Karpas-422 (cell line): ENCODE measurements around the gene TPSD1. TPM values are rescaled to one million over a fixed set of nuclear protein-coding genes. Genes with fewer than 3 reads are reported as not detected.

Experiments used
- DNase-seq: peaks from one replicate; pipeline ENCODE4 v3.0.0-alpha.2; 2015
- H2AFZ ChIP-seq: fragments of 200-600 bp; sonication (generic); 2 replicates; pipeline ENCODE4 v1.6.1; 2014; ENCODE audit warnings: antibody characterized with exemption, low read length, mixed read lengths
- H3K27ac ChIP-seq: fragments of 200-600 bp; sonication (generic); 2 replicates; pipeline ENCODE4 v1.5.1; 2014; ENCODE audit warnings: mild to moderate bottlenecking, low read length, moderate library complexity
- H3K27me3 ChIP-seq: fragments of 200-600 bp; sonication (generic); 2 replicates; pipeline ENCODE4 v1.6.1; 2014; ENCODE audit warnings: low read length, mixed read lengths
- H3K36me3 ChIP-seq: fragments of 200-600 bp; sonication (generic); 2 replicates; pipeline ENCODE4 v1.6.1; 2014; ENCODE audit warnings: low read length, mixed read lengths; ENCODE audit not compliant: insufficient read depth
- H3K4me1 ChIP-seq: fragments of 200-600 bp; sonication (generic); 2 replicates; pipeline ENCODE4 v1.6.1; 2014; ENCODE audit warnings: mild to moderate bottlenecking, low read length, mixed read lengths
- H3K4me2 ChIP-seq: fragments of 200-600 bp; sonication (generic); 2 replicates; pipeline ENCODE4 v1.6.1; 2014; ENCODE audit warnings: low read length, low read depth, mild to moderate bottlenecking; ENCODE audit not compliant: poor library complexity, severe bottlenecking
- H3K4me3 ChIP-seq: fragments of 200-600 bp; sonication (generic); 2 replicates; pipeline ENCODE4 v1.5.1; 2014; ENCODE audit warnings: mild to moderate bottlenecking, antibody characterized with exemption, low read length, mixed read lengths
- H3K79me2 ChIP-seq: fragments of 200-600 bp; sonication (generic); 2 replicates; pipeline ENCODE4 v1.6.1; 2014; ENCODE audit warnings: mild to moderate bottlenecking, low read length, mixed read lengths
- H3K9ac ChIP-seq: fragments of 200-600 bp; sonication (generic); 2 replicates; pipeline ENCODE4 v1.6.0; 2014; ENCODE audit warnings: low read length
- H3K9me2 ChIP-seq: fragments of 200-600 bp; sonication (generic), shearing (Covaris generic); replicated peaks from 2 replicates; pipeline ENCODE4 v1.6.0; 2014; ENCODE audit warnings: mild to moderate bottlenecking, low read length, moderate library complexity; ENCODE audit not compliant: insufficient read depth
- H3K9me3 ChIP-seq: fragments of 300-700, 200-600 bp; sonication (generic); 2 replicates; pipeline ENCODE4 v1.6.1; 2014; ENCODE audit warnings: low read length, mixed read lengths
- H4K20me1 ChIP-seq: fragments of 200-600 bp; sonication (generic); 2 replicates; pipeline ENCODE4 v1.6.1; 2014; ENCODE audit warnings: mild to moderate bottlenecking, antibody characterized with exemption, low read length, low read depth; ENCODE audit not compliant: insufficient read depth
- total RNA-seq: library from RNA; depleted of rRNA; stranded (reverse); fragments of >200 nt; shearing (Covaris generic); gene quantifications from 2 replicates; pipeline ENCODE4 v1.2.3, GENCODE V29; 2014; ENCODE audit warnings: low replicate concordance

Gene TPSD1
- total RNA-seq, 1 experiment from 2014 or later: not detected

DNA sequence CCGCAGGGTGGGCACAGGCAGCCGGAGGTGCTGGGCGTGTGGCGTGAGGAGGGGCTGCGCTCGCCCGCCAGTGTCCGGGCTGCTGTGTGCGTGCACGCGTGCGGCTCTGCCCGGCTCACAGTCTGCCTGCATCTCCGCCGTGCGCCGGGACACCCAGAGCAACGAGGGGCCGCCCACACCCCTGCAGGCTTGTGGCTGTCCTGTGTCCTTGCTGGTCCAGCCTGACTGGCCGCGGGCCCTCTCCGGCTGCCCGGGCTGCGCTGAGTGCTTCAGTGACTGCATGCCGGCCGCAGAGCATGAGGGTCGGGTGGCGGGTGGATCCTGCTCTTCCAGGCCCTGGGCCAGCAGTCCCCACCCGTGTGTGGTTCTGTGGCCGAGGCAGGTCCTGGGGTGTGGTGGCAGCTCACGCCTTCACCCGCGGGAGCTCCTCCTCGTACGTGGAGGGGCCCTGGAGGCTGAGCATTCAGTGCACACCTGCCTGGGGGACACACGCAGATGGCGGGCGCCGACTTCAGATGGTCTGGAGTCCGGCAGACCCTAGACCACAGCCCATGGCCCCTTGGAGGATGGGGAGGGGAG, 43.2 kb upstream of the TPSD1 start:
- H3K4me2 ChIP-seq: no peak overlapping the region
- H3K79me2 ChIP-seq: no peaks in the 10 kb centered on the region
- H3K9me2 ChIP-seq: no peaks in the 10 kb centered on the region
- no peak overlapping the region for H3K27ac ChIP-seq
- no peaks in the 10 kb centered on the region; the same call in 1 of the 2 replicates for H4K20me1 ChIP-seq
- H3K9ac ChIP-seq: no peak overlapping the region
- DNase-seq: no peak
- H3K27me3 ChIP-seq: no peaks in the 10 kb centered on the region
- H3K4me1 ChIP-seq: no peaks in the 10 kb centered on the region
- H3K9me3 ChIP-seq: no peaks in the 10 kb centered on the region
- H3K4me3 ChIP-seq: no peak overlapping the region
- H2AFZ ChIP-seq: no peak overlapping the region
- H3K36me3 ChIP-seq: no peaks in the 10 kb centered on the region

DNA sequence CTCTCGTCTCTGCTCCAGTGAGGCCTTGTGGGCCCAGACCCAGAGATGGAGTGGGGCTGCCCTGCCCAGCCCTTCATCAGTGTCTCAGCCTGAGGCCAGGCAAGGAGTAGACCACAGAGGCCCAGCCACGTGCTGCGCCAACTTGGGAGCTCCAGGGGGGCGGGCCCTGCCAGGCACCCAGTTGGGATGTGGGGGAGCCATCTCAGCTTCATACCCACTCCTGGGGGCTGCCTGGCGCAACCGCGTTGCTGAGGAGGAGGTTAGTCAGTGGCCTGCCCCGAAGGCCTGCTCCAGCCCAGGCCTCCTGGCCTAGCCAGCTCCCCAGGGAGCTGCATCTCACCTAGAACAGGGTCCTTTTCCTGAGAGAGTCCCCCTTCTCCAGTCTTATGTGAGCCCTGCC, 42.6 kb upstream of the TPSD1 start:
- no peak overlapping the region for H3K4me2 ChIP-seq
- no peaks in the 10 kb centered on the region for H3K4me1 ChIP-seq
- no peak overlapping the region for H2AFZ ChIP-seq
- no peaks in the 10 kb centered on the region for H3K9me3 ChIP-seq
- H3K9me2 ChIP-seq: no peaks in the 10 kb centered on the region
- H4K20me1 ChIP-seq: no peaks in the 10 kb centered on the region; the same call in 1 of the 2 replicates
- no peak overlapping the region for H3K9ac ChIP-seq
- no peak overlapping the region for H3K4me3 ChIP-seq
- no peak overlapping the region for H3K27ac ChIP-seq
- no peaks in the 10 kb centered on the region for H3K27me3 ChIP-seq
- no peaks in the 10 kb centered on the region for H3K79me2 ChIP-seq
- DNase-seq: no peak
- no peaks in the 10 kb centered on the region for H3K36me3 ChIP-seq

DNA sequence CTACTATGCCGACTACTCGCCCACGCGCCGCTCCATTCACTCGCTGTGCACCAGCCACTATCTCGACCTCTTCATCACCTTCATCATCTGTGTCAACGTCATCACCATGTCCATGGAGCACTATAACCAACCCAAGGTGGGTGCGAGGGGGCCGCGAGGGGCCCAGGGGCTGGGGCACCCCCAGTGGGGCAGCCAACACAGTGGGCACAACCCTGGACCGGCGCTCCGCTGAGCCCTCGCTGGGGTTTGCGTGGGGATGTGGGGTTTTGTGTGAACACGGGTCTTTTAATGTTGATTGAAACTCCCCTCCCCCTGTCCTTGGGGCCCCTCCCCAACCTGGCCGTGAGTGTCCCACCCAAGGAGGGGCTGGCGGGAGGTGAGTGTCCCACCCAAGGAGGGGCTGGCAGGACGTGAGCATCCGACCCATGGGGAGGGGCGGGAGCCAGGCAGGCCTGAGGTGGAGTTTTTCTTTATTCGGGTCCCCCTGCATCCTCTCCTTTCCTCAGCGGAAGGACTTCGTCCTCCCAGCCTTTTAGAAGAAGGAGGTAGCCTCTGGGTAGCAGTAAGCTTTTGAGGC, 42.0 kb upstream of the TPSD1 start:
- no peak for DNase-seq
- Histone ChIP-seq H3K4me2 (no peak overlapping the region), H3K9ac (no peak overlapping the region), H3K36me3 (no peaks in the 10 kb centered on the region), H3K4me3 (no peak overlapping the region), H3K27ac (no peak overlapping the region), H3K27me3 (no peaks in the 10 kb centered on the region), H3K79me2 (no peaks in the 10 kb centered on the region), H3K9me2 (no peaks in the 10 kb centered on the region), H3K4me1 (no peaks in the 10 kb centered on the region), H2AFZ (no peak overlapping the region), H3K9me3 (no peaks in the 10 kb centered on the region), H4K20me1 (no peaks in the 10 kb centered on the region; the same call in 1 of the 2 replicates)

DNA sequence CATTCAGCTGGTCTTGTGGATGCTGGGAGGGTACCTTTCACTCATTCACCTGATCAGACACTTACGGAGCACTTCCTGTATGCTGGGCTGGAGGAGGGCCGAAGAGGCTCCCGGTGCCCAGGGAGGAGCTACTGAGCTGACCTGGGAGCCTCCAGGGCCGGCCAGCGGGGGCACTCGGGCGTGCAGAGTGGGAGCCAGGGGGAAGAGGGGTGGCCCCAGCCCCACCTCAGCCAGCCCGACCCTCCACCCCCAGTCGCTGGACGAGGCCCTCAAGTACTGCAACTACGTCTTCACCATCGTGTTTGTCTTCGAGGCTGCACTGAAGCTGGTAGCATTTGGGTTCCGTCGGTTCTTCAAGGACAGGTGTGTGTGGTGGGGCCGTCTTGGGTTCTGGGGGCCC, 41.1 kb upstream of the TPSD1 start:
- H3K9me2 ChIP-seq: no peaks in the 10 kb centered on the region

DNA sequence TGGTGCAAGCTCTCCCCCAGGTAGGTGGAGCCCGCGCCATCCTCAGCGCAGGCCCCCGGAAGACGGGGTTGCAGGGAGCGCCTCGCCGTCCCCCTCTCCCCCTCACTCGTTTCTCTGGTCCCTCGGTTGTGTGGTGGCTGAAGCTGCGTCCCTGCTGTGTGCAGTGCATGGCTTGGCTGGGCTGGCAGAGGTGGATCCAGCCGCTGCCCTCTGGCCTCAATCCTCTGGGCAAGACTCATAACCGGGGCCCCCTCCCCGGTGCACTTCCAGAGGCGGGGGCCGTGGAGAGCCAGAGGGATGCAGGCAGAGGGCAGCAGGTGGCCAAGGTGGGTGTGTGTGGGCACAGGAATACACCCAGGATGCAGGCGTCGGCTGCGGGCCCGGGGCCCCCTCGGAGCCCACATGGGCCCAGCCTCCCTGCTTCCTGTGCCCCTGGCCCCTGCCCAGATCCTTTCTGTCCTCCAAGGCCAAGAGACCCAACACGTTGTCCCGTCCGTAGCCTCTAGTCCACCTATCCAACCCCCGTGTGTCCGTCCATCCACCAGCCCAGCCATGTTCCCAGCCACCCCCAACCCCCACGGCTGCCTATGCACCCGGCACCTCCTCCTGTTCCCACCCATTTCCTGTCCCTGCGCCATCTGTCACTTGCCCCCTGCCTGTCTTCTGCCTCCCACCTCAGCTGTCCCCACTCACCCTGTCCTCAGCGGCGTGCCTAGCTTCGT, 40.1 kb upstream of the TPSD1 start:
- Histone ChIP-seq H3K79me2 (no peaks in the 10 kb centered on the region), H3K4me2 (no peak overlapping the region), H3K9me2 (no peaks in the 10 kb centered on the region), H3K27ac (no peak overlapping the region), H2AFZ (no peak overlapping the region), H3K9me3 (no peaks in the 10 kb centered on the region), H3K27me3 (no peaks in the 10 kb centered on the region), H3K4me1 (no peaks in the 10 kb centered on the region), H3K9ac (no peak overlapping the region), H3K4me3 (no peak overlapping the region), H4K20me1 (no peaks in the 10 kb centered on the region; the same call in 1 of the 2 replicates), H3K36me3 (no peaks in the 10 kb centered on the region)
- DNase-seq: no peak

More for the DNA sequence above, 41.1 kb upstream of the TPSD1 start:
- Histone ChIP-seq H3K9me3 (no peaks in the 10 kb centered on the region), H3K27me3 (no peaks in the 10 kb centered on the region), H2AFZ (no peak overlapping the region), H3K4me1 (no peaks in the 10 kb centered on the region), H3K9ac (no peak overlapping the region), H3K27ac (no peak overlapping the region), H4K20me1 (no peaks in the 10 kb centered on the region; the same call in 1 of the 2 replicates), H3K79me2 (no peaks in the 10 kb centered on the region), H3K4me3 (no peak overlapping the region), H3K4me2 (no peak overlapping the region), H3K36me3 (no peaks in the 10 kb centered on the region)
- no peak for DNase-seq

DNA sequence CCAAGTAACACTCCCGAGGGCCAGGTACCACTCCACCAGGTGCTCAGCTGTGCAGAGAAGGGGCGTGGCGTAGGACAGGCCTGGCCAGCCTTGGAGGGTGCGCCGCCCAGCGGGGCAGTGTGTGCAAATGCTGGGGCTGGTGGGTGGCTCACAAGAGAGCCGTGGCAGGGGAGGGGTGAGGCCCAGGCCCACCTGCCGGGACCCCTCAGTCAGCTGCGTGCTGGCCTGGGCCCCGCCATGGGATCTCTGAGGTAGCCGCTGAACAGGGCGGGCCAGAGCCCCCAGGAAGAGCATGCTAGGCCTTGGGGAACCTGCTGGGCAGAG, 39.6 kb upstream of the TPSD1 start:
- no peaks in the 10 kb centered on the region for H3K9me2 ChIP-seq
- H3K4me1 ChIP-seq: no peaks in the 10 kb centered on the region
- H3K36me3 ChIP-seq: no peaks in the 10 kb centered on the region
- H4K20me1 ChIP-seq: no peaks in the 10 kb centered on the region; the same call in 1 of the 2 replicates
- H3K9ac ChIP-seq: no peak overlapping the region
- no peaks in the 10 kb centered on the region for H3K9me3 ChIP-seq
- no peak overlapping the region for H2AFZ ChIP-seq
- no peak overlapping the region for H3K27ac ChIP-seq
- H3K79me2 ChIP-seq: no peaks in the 10 kb centered on the region
- no peak overlapping the region for H3K4me3 ChIP-seq
- no peak overlapping the region for H3K4me2 ChIP-seq
- no peaks in the 10 kb centered on the region for H3K27me3 ChIP-seq
- DNase-seq: no peak

DNA sequence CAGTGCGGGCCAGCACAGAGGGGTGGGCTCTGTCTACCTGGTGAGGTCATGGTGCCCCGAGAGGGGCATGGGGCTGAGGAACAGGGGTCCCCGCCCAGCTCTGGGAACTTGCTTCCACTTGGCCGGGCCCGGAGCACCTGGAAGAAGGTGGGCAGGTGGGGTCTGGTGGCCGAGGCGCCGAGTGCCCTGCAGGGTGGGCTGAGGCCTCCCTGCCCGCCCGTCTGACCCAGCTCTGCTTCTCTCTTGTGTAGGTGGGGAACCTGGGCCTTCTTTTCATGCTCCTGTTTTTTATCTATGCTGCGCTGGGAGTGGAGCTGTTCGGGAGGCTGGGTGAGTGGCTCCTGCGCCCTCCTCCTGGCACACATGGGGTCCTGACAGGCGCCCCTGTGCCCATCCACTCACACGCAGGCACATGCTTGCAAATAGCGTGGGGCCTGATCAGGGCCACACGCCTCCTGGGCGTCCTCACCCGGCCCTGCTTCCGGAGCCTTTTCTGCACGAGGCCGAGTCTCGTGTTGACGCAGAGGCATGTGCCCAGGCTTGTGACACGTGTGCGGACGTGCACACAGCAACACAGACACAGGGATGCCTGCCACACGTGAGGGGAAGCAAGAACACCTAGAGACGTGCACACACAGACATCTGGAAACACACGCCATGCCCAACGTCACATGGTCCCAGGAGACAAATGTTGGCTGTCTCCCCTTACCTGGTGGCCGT, 39.0 kb upstream of the TPSD1 start:
- Histone ChIP-seq H3K9me3 (no peaks in the 10 kb centered on the region), H3K4me1 (no peaks in the 10 kb centered on the region), H3K4me3 (no peak overlapping the region), H2AFZ (no peak overlapping the region), H3K27me3 (no peaks in the 10 kb centered on the region), H3K4me2 (no peak overlapping the region), H3K27ac (no peak overlapping the region), H3K79me2 (no peaks in the 10 kb centered on the region), H4K20me1 (no peaks in the 10 kb centered on the region; the same call in 1 of the 2 replicates), H3K9me2 (no peaks in the 10 kb centered on the region), H3K36me3 (no peaks in the 10 kb centered on the region), H3K9ac (no peak overlapping the region)
- DNase-seq: no peak

DNA sequence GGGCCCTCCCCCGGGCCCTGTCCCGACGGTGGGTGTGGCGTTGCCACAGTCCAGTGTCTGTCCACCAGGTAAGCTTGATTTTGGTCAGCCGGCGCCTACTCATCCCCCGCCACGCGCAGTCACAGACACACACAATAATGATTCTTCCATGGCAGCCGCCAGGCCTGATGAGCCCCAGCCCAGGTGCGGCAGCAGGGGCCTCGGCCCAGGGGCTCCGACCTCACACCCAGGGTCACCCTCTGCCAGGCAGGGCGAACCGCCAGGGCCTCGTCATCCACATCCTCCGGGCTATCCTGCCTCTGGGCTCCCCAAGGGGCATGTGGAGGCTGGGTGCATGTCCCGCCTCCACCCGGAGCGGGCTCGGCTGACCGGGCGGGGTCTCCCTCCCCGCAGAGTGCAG, 38.3 kb upstream of the TPSD1 start:
- DNase-seq: no peak
- Histone ChIP-seq H3K4me2 (no peak overlapping the region), H3K36me3 (no peaks in the 10 kb centered on the region), H3K9me3 (no peaks in the 10 kb centered on the region), H3K9me2 (no peaks in the 10 kb centered on the region), H3K4me3 (no peak overlapping the region), H2AFZ (no peak overlapping the region), H3K27ac (no peak overlapping the region), H3K9ac (no peak overlapping the region), H4K20me1 (no peaks in the 10 kb centered on the region; the same call in 1 of the 2 replicates), H3K4me1 (no peaks in the 10 kb centered on the region), H3K27me3 (no peaks in the 10 kb centered on the region), H3K79me2 (no peaks in the 10 kb centered on the region)
